GM12878 (cell line): Measurements from ENCODE around the gene ANTKMT.

Experiments
- CEBPZ ChIP-seq: fragments of 150-350 bp; IDR thresholded peaks from 2 replicates; pipeline ENCODE4 v1.6.1; 2016; ENCODE audit warnings: low read depth, low read length
- CHD4 ChIP-seq: fragments of 200-600 bp; sonication (generic); IDR thresholded peaks from 2 replicates; pipeline ENCODE4 v1.6.1; 2016; ENCODE audit warnings: mild to moderate bottlenecking
- CTCF ChIP-seq, 3 experiments: IDR thresholded peaks in 2 of 3; conservative IDR thresholded peaks in 1 of 3; 2 replicates each; pipeline ENCODE4 v1.5.1; 2011; ENCODE audit warnings: low read depth in 3 of 3, low read length in 3 of 3, mild to moderate bottlenecking in 3 of 3, control low read depth in 2 of 3, moderate library complexity in 2 of 3, inconsistent platforms in 1 of 3, mixed read lengths in 1 of 3; ENCODE audit not compliant: control insufficient read depth in 2 of 3, insufficient read depth in 1 of 3; ENCODE audit errors: extremely low read depth in 1 of 3
- ELK1 ChIP-seq: IDR thresholded peaks from 2 replicates; pipeline ENCODE4 v1.6.1; 2012; ENCODE audit warnings: low read depth, low read length, improper control_type of control experiment
- HDAC2 ChIP-seq: fragments of 200-600 bp; sonication (generic); IDR thresholded peaks from 2 replicates; pipeline ENCODE4 v1.6.1; 2017
- JUND ChIP-seq: IDR thresholded peaks from 2 replicates; pipeline ENCODE4 v1.6.1; 2012; ENCODE audit warnings: low read depth, mild to moderate bottlenecking, low read length, improper control_type of control experiment, moderate library complexity
- TCF7 ChIP-seq: IDR thresholded peaks from 2 replicates; pipeline ENCODE4 v1.6.1; 2014; ENCODE audit warnings: antibody characterized with exemption, borderline replicate concordance
- YY1 ChIP-seq: IDR thresholded peaks from 2 replicates; pipeline ENCODE4 v1.6.1; 2011; ENCODE audit warnings: low read depth, mild to moderate bottlenecking, low read length
- ZBED1 ChIP-seq: IDR thresholded peaks from 2 replicates; pipeline ENCODE4 v1.6.1; 2016; ENCODE audit warnings: borderline replicate concordance
- ZBTB11 ChIP-seq: fragments of 450-650 bp; formaldehyde crosslinking; IDR thresholded peaks from 2 replicates; pipeline ENCODE4 v1.5.0; 2022; ENCODE audit warnings: mild to moderate bottlenecking, missing genetic modification characterization
- ZBTB4 ChIP-seq: fragments of 450-650 bp; formaldehyde crosslinking; IDR thresholded peaks from 2 replicates; pipeline ENCODE4 v1.4.0; 2022; ENCODE audit warnings: mild to moderate bottlenecking, moderate library complexity

- TF ChIP-seq YY1 (no peak), CTCF (IDR thresholded peaks at IDR 0.05 in 2 of 3, conservative IDR thresholded peaks at IDR 0.05 in 1 of 3; ENCODE audit: control insufficient read depth in 2 of 3, extremely low read depth in 1 of 3, insufficient read depth in 1 of 3, low read depth in 3 of 3, low read length in 3 of 3) (no peak), ELK1 (no peak), ZBTB11 (CRISPR knock-in tag) (no peak), HDAC2 (no peak), CHD4 (no peak), JUND (no peak), CEBPZ (no peak), ZBTB4 (CRISPR knock-in tag) (no peak), TCF7 (no peak), ZBED1 (no peak)
Observed at GRCh38 chr16:675884-676564, 44.9 kb upstream of the ANTKMT start.
